Effector memory CD4-positive, alpha-beta T cell (primary cell): ENCODE measurements around the gene EPHA1.

Source experiments
- DNase-seq, 3 donors: peaks; one replicate each; pipeline ENCODE4 v3.0.0-alpha.2; 2020
- H3K27ac ChIP-seq: 2 replicates; pipeline ENCODE4 v1.7.0; 2013; ENCODE audit warnings: mild to moderate bottlenecking, low read length, moderate library complexity; ENCODE audit not compliant: insufficient read depth, poor library complexity, severe bottlenecking
- H3K27me3 ChIP-seq: replicated peaks from 2 replicates; pipeline ENCODE4 v1.7.0; 2013; ENCODE audit warnings: mild to moderate bottlenecking, low read length; ENCODE audit not compliant: insufficient read depth, control insufficient read depth, poor library complexity, severe bottlenecking
- H3K36me3 ChIP-seq: 2 replicates; pipeline ENCODE4 v1.7.0; 2013; ENCODE audit warnings: mild to moderate bottlenecking, low read length, moderate library complexity; ENCODE audit not compliant: control insufficient read depth, insufficient read depth
- H3K4me1 ChIP-seq: 2 replicates; pipeline ENCODE4 v1.7.0; 2013; ENCODE audit warnings: low read length, mild to moderate bottlenecking; ENCODE audit not compliant: control insufficient read depth, insufficient read depth, poor library complexity, severe bottlenecking
- H3K4me3 ChIP-seq: 2 replicates; pipeline ENCODE4 v1.7.0; 2013; ENCODE audit warnings: low read length, low read depth, mild to moderate bottlenecking; ENCODE audit not compliant: insufficient read depth, poor library complexity, severe bottlenecking
- H3K9me3 ChIP-seq: 2 replicates; pipeline ENCODE4 v1.7.0; 2013; ENCODE audit warnings: mild to moderate bottlenecking, low read length, moderate library complexity; ENCODE audit not compliant: control insufficient read depth

The EPHA1 gene

GRCh38 chr7:143390104-143390772, 18.4 kb downstream of the EPHA1 start:
- Histone ChIP-seq H3K4me1 (peaks cover 17% of the 10 kb centered on the region), H3K36me3 (peaks cover 67% of the 10 kb centered on the region), H3K9me3 (no peaks in the 10 kb centered on the region), H3K4me3 (no peak overlapping the region), H3K27ac (no peak overlapping the region), H3K27me3 (no peaks in the 10 kb centered on the region)
- DNase-seq = no peak

DNA sequence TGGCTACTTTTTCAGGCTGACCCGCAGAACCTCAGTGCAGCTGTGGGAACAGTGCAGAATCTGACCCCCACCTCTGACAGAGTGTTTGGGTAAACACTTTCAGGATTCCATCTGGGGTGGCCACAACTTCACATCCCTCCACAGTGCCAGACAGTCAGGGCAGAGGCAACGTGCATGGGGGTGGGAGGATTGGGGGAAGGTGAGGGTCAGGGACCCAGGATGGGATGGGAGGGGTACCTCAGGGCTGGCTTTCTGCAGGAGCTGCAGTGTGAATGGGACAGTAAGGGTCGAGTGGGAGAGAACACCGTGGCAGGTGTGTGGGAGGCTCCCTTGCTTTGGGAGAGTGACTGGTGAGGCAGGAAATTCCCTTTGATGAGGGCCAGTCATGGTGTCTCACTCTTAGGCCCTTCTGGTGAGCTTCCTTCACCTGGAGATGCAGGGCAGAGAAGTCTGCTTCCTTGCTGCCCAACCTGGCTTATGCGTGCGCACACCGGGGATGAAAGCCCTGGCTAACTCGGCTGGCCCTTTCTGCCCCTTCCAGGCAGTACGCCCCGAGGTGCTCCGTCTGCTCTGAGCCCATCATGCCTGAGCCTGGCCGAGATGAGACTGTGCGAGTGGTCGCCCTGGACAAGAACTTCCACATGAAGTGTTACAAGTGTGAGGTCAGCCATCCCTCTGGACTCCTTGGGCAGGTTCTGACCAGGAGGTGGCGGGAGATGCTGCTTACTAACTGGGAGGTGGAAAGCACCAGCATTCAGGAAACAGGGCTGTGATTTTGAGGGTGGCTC, 19.1 kb downstream of the EPHA1 start:
- no peak for DNase-seq
- Histone ChIP-seq H3K27me3 (no peaks in the 10 kb centered on the region), H3K27ac (no peak overlapping the region), H3K4me1 (peaks cover 24% of the 10 kb centered on the region), H3K4me3 (no peak overlapping the region), H3K36me3 (peaks cover 63% of the 10 kb centered on the region), H3K9me3 (no peaks in the 10 kb centered on the region)

DNA sequence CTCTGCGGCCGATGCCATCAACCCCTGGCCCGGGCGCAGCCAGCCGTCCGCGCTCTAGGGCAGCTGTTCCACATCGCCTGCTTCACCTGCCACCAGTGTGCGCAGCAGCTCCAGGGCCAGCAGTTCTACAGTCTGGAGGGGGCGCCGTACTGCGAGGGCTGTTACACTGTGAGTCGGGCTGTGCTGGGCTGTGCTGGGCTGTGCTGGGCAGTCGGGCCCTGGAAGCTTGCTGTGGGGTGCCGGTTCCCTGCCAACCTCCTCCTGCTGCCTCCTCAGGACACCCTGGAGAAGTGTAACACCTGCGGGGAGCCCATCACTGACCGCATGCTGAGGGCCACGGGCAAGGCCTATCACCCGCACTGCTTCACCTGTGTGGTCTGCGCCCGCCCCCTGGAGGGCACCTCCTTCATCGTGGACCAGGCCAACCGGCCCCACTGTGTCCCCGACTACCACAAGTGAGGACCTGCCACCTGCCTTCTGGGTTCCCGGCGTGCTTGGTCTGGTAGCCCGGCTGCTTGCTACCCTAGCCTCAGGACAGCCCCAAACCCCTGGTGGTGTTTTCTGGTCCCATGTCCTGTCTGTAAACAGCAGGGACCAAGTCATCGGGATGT, 20.1 kb downstream of the EPHA1 start:
- Histone ChIP-seq H3K27ac (no peak overlapping the region), H3K27me3 (no peaks in the 10 kb centered on the region), H3K9me3 (no peaks in the 10 kb centered on the region), H3K36me3 (peaks cover 63% of the 10 kb centered on the region), H3K4me3 (no peak overlapping the region), H3K4me1 (peaks cover 33% of the 10 kb centered on the region)
- DNase-seq = no peak

- Histone ChIP-seq H3K36me3 (peaks cover 59% of the 10 kb centered on the region), H3K4me1 (peaks cover 33% of the 10 kb centered on the region), H3K9me3 (no peaks in the 10 kb centered on the region), H3K4me3 (no peak overlapping the region), H3K27me3 (no peaks in the 10 kb centered on the region), H3K27ac (peak overlapping the region; percentile 11)
- DNase-seq = no peak
Measured at GRCh38 chr7:143388051-143388450, 20.6 kb downstream of the EPHA1 start.

- Histone ChIP-seq H3K27me3 (no peaks in the 10 kb centered on the region), H3K27ac (peak overlapping the region; percentile 11), H3K9me3 (no peaks in the 10 kb centered on the region), H3K36me3 (peaks cover 54% of the 10 kb centered on the region), H3K4me1 (peaks cover 37% of the 10 kb centered on the region), H3K4me3 (no peak overlapping the region)
- no peak for DNase-seq
Measured at GRCh38 chr7:143387156-143387975, 21.3 kb downstream of the EPHA1 start.

- H3K4me1 ChIP-seq = peaks cover 40% of the 10 kb centered on the region
- no peaks in the 10 kb centered on the region for H3K9me3 ChIP-seq
- peak overlapping the region; percentile 5 for H3K4me3 ChIP-seq
- no peaks in the 10 kb centered on the region for H3K27me3 ChIP-seq
- peaks cover 42% of the 10 kb centered on the region for H3K36me3 ChIP-seq
- DNase-seq = peak in 2 of 3 donors; percentile 18 to 24
- peak overlapping the region; percentile 40 for H3K27ac ChIP-seq
Measured at GRCh38 chr7:143385891-143386781, 22.5 kb downstream of the EPHA1 start.

DNA sequence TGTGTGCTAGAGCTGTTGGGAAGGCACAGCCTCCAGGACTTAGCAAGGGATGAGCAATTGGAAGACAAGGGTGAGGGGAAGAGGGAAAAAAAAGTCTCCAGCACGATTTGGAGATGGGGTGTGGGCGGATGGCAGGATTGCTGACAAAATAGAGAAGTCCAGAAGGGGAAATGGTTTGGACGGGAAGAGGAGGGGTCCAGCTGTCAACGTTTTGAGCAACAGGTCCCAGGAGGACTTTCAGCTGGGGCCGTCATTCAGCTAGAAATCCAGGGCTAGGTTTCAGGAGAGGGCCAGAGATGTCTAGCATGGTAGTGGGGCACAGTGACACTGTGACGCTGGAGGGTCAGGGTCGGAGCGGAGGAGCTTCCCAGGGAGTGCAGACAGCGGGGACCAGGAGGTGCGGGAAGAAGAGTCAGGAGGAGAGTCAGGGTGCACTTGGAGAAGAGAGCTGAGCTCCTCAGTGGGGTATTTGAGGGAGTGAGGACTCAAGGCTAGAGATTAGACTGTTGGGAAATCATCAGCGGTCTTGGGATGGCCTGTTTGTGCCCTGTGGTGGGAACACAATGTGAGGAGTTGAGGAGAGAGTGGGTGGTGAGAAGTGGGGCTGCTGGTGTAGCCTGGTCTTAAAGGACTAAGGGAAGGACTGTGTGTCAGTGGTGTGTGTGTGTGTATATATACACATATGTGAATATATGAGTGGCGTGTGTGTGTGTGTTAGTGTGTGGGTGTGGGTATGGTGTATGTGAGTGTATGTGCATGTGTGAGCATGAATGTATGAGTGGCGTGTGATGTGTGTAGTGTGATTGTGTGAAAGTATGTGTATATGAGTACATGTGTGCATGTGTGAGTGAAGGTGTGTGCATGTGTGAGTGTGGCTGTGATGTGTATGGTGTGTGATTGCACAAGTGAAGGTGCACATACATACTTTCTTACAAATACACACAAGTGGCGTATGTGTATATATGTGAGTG, 23.7 kb downstream of the EPHA1 start:
- H3K27ac ChIP-seq = no peak overlapping the region
- peaks cover 31% of the 10 kb centered on the region for H3K36me3 ChIP-seq
- H3K4me3 ChIP-seq = no peak overlapping the region

GRCh38 chr7:143384148-143384547, 24.5 kb downstream of the EPHA1 start:
- H3K36me3 ChIP-seq = peaks cover 23% of the 10 kb centered on the region
- peak overlapping the region; percentile 22 for H3K27ac ChIP-seq
- H3K27me3 ChIP-seq = no peaks in the 10 kb centered on the region
- H3K9me3 ChIP-seq = no peaks in the 10 kb centered on the region
- no peak overlapping the region for H3K4me3 ChIP-seq
- no peak for DNase-seq
- peaks cover 48% of the 10 kb centered on the region for H3K4me1 ChIP-seq

More for the DNA sequence above, 23.7 kb downstream of the EPHA1 start:
- peaks cover 40% of the 10 kb centered on the region for H3K4me1 ChIP-seq
- no peak for DNase-seq
- no peaks in the 10 kb centered on the region for H3K27me3 ChIP-seq
- H3K9me3 ChIP-seq = no peaks in the 10 kb centered on the region
